GM12878 (cell line): Measurements from ENCODE around the gene FPGS. TPM values are rescaled to one million over a fixed set of nuclear protein-coding genes. Genes with fewer than 3 reads are reported as not detected.

Experiments used
- ATF7 ChIP-seq: fragments of 450-650 bp; IDR thresholded peaks from 2 replicates; pipeline ENCODE4 v1.6.1; 2016; ENCODE audit warnings: low read depth, mild to moderate bottlenecking
- BRCA1 ChIP-seq: IDR thresholded peaks from 2 replicates; pipeline ENCODE4 v1.6.1; 2011; ENCODE audit warnings: low read depth, low read length, improper control_type of control experiment
- PKNOX1 ChIP-seq: fragments of 450-650 bp; IDR thresholded peaks from 2 replicates; pipeline ENCODE4 v1.6.1; 2016; ENCODE audit warnings: mild to moderate bottlenecking
- TCF7 ChIP-seq: IDR thresholded peaks from 2 replicates; pipeline ENCODE4 v1.6.1; 2014; ENCODE audit warnings: antibody characterized with exemption, borderline replicate concordance
- polyA plus RNA-seq, 11 experiments: library from polyadenylated mRNA; depleted of rRNA in 4 of 11; unstranded in 6 of 11; stranded (reverse) in 5 of 11; fragments of >200 nt; fragmentation: Nextera tagmentation in 4 of 11; fragmentation: Illumina TruSeq in 1 of 11; extraction: Ambion mirVana in 4 of 11; extraction: Trizol in 1 of 11; gene quantifications; 1 replicate in 1 of 11; 2 replicates in 10 of 11; pipeline versions ENCODE4 v1.2.1 to v1.2.3, GENCODE V29; 2011 to 2016; ENCODE audit warnings: inconsistent platforms in 2 of 11, missing spikeins in 2 of 11, low read depth in 1 of 11
- total RNA-seq, 4 experiments: library from RNA; depleted of rRNA in 3 of 4; stranded (reverse); fragments of >200 nt in 3 of 4; fragmentation: Illumina TruSeq in 1 of 4; extraction: Trizol in 1 of 4; gene quantifications; 2 replicates each; pipeline versions ENCODE4 v1.2.1 to v1.2.3, GENCODE V29; 2013 to 2021
- TF ChIP-seq, protein P1 (sequence below): IDR thresholded peaks from 2 replicates; pipeline ENCODE4 v1.6.1; 2012; ENCODE audit warnings: improper control_type of control experiment, low read depth, low read length; ENCODE audit not compliant: insufficient replicate concordance

Gene FPGS
- total and polyA plus RNA-seq, 10 of the 15 experiments (the other 5 are each of a cell fraction or from before 2014, with no cell fraction given), result 1.2 to 127 (median 80.4) TPM

- TF ChIP-seq, protein P1, sequence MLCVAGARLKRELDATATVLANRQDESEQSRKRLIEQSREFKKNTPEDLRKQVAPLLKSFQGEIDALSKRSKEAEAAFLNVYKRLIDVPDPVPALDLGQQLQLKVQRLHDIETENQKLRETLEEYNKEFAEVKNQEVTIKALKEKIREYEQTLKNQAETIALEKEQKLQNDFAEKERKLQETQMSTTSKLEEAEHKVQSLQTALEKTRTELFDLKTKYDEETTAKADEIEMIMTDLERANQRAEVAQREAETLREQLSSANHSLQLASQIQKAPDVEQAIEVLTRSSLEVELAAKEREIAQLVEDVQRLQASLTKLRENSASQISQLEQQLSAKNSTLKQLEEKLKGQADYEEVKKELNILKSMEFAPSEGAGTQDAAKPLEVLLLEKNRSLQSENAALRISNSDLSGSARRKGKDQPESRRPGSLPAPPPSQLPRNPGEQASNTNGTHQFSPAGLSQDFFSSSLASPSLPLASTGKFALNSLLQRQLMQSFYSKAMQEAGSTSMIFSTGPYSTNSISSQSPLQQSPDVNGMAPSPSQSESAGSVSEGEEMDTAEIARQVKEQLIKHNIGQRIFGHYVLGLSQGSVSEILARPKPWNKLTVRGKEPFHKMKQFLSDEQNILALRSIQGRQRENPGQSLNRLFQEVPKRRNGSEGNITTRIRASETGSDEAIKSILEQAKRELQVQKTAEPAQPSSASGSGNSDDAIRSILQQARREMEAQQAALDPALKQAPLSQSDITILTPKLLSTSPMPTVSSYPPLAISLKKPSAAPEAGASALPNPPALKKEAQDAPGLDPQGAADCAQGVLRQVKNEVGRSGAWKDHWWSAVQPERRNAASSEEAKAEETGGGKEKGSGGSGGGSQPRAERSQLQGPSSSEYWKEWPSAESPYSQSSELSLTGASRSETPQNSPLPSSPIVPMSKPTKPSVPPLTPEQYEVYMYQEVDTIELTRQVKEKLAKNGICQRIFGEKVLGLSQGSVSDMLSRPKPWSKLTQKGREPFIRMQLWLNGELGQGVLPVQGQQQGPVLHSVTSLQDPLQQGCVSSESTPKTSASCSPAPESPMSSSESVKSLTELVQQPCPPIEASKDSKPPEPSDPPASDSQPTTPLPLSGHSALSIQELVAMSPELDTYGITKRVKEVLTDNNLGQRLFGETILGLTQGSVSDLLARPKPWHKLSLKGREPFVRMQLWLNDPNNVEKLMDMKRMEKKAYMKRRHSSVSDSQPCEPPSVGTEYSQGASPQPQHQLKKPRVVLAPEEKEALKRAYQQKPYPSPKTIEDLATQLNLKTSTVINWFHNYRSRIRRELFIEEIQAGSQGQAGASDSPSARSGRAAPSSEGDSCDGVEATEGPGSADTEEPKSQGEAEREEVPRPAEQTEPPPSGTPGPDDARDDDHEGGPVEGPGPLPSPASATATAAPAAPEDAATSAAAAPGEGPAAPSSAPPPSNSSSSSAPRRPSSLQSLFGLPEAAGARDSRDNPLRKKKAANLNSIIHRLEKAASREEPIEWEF, result no peak
- TF ChIP-seq TCF7 (no peak), ATF7 (no peak), PKNOX1 (no peak), BRCA1 (no peak)
These were observed 4.2 kb downstream of the FPGS start (continued) for GRCh38 chr9:127806871-127807270.
